ENCODE results near the gene SPTBN1. TPM values are rescaled to one million over a fixed set of nuclear protein-coding genes. Genes with fewer than 3 reads are reported as not detected.

SPTBN1 gene
- total and polyA plus RNA-seq, 5 donors from 2014 or later, result 10.0 to 182 (median 19.6) TPM

- ATAC-seq (ENCODE audit: low read depth in 2 of 2), result no peak
Measured at GRCh38 chr2:54587171-54588016, 131.3 kb downstream of the SPTBN1 start.

GRCh38 chr2:54588244-54588899, 132.2 kb downstream of the SPTBN1 start:
- Mint-ChIP-seq H3K9me3 (no peaks in the 10 kb centered on the region), H3K36me3 (peaks cover 2% of the 10 kb centered on the region), H3K4me3 (peak overlapping the region; percentile 8 to 79 (median 58)), H3K4me1 (peaks cover 59 to 98% (median 72%) of the 10 kb centered on the region in 4 donors), H3K27ac (peak overlapping the region; percentile 76 to 99 (median 87)), H3K27me3 (no peaks in the 10 kb centered on the region)
- Histone ChIP-seq H3K36me3 (ENCODE audit: control insufficient read depth, insufficient read depth, low read length) (no peaks in the 10 kb centered on the region), H3K27me3 (ENCODE audit: control insufficient read depth, insufficient read depth, low read length) (no peaks in the 10 kb centered on the region), H3K4me1 (ENCODE audit: control insufficient read depth, insufficient read depth, low read length, poor library complexity, severe bottlenecking) (peaks cover 83% of the 10 kb centered on the region), H3K9me3 (ENCODE audit: control insufficient read depth in 2 of 2, low read length in 2 of 2) (no peaks in the 10 kb centered on the region), H3K4me3 (ENCODE audit: low read depth, low read length) (peak overlapping the region; percentile 46), H3K27ac (ENCODE audit: insufficient read depth, low read length, poor library complexity, severe bottlenecking) (peak overlapping the region; percentile 66)
- no peak for ATAC-seq (ENCODE audit: low read depth in 2 of 2)
- DNase-seq, result no peak

More at GRCh38 chr2:54587171-54588016, 131.3 kb downstream of the SPTBN1 start:
- Mint-ChIP-seq H3K9me3 (no peaks in the 10 kb centered on the region), H3K27ac (peak overlapping the region; percentile 76 to 99 (median 87)), H3K4me3 (peak overlapping the region in 3 of 4 donors; percentile 46 to 79 (median 66)), H3K4me1 (peaks cover 64 to 98% (median 73%) of the 10 kb centered on the region in 4 donors), H3K36me3 (no peaks in the 10 kb centered on the region), H3K27me3 (no peaks in the 10 kb centered on the region)
- DNase-seq, result no peak
- Histone ChIP-seq H3K4me3 (ENCODE audit: low read depth, low read length) (peak overlapping the region; percentile 0), H3K36me3 (ENCODE audit: control insufficient read depth, insufficient read depth, low read length) (no peaks in the 10 kb centered on the region), H3K4me1 (ENCODE audit: control insufficient read depth, insufficient read depth, low read length, poor library complexity, severe bottlenecking) (peaks cover 83% of the 10 kb centered on the region), H3K27ac (ENCODE audit: insufficient read depth, low read length, poor library complexity, severe bottlenecking) (peak overlapping the region; percentile 66), H3K9me3 (ENCODE audit: control insufficient read depth in 2 of 2, low read length in 2 of 2) (no peaks in the 10 kb centered on the region), H3K27me3 (ENCODE audit: control insufficient read depth, insufficient read depth, low read length) (no peaks in the 10 kb centered on the region)

- no peaks in the 10 kb centered on the region for H3K27me3 ChIP-seq (ENCODE audit: control insufficient read depth, insufficient read depth, low read length)
- H3K4me3 ChIP-seq (ENCODE audit: low read depth, low read length), result peak overlapping the region; percentile 64
- H3K4me1 ChIP-seq (ENCODE audit: control insufficient read depth, insufficient read depth, low read length, poor library complexity, severe bottlenecking), result peaks cover 82% of the 10 kb centered on the region
- no peaks in the 10 kb centered on the region for H3K9me3 ChIP-seq (ENCODE audit: control insufficient read depth in 2 of 2, low read length in 2 of 2)
- H3K4me3 Mint-ChIP-seq, result peak overlapping the region; percentile 24 to 69 (median 62)
- DNase-seq (no peak), ATAC-seq (ENCODE audit: low read depth in 2 of 2) (no peak)
- peaks cover 5% of the 10 kb centered on the region for H3K36me3 Mint-ChIP-seq
- no peaks in the 10 kb centered on the region for H3K27me3 Mint-ChIP-seq
- H3K4me1 Mint-ChIP-seq, result peaks cover 53 to 96% (median 69%) of the 10 kb centered on the region in 4 donors
- H3K27ac ChIP-seq (ENCODE audit: insufficient read depth, low read length, poor library complexity, severe bottlenecking), result peak overlapping the region; percentile 66
- H3K36me3 ChIP-seq (ENCODE audit: control insufficient read depth, insufficient read depth, low read length), result no peaks in the 10 kb centered on the region
- no peaks in the 10 kb centered on the region for H3K9me3 Mint-ChIP-seq
- peak overlapping the region; percentile 87 to 99 (median 92) for H3K27ac Mint-ChIP-seq
Measured at GRCh38 chr2:54589038-54589339, 132.9 kb downstream of the SPTBN1 start.

- H3K4me1 ChIP-seq (ENCODE audit: control insufficient read depth, insufficient read depth, low read length, poor library complexity, severe bottlenecking), result peaks cover 83% of the 10 kb centered on the region
- no peaks in the 10 kb centered on the region for H3K9me3 ChIP-seq (ENCODE audit: control insufficient read depth in 2 of 2, low read length in 2 of 2)
- Mint-ChIP-seq H3K36me3 (peaks cover 5% of the 10 kb centered on the region), H3K4me3 (peak overlapping the region; percentile 24 to 75 (median 68)), H3K9me3 (no peaks in the 10 kb centered on the region), H3K27me3 (no peaks in the 10 kb centered on the region), H3K4me1 (peaks cover 53 to 96% (median 65%) of the 10 kb centered on the region in 4 donors), H3K27ac (peak overlapping the region; percentile 87 to 99 (median 92))
- DNase-seq, result peak in 2 of 3 donors; percentile 50 to 83
- no peaks in the 10 kb centered on the region for H3K27me3 ChIP-seq (ENCODE audit: control insufficient read depth, insufficient read depth, low read length)
- H3K36me3 ChIP-seq (ENCODE audit: control insufficient read depth, insufficient read depth, low read length), result no peaks in the 10 kb centered on the region
- ATAC-seq (ENCODE audit: low read depth in 2 of 2), result peak; percentile 78 to 82
- H3K4me3 ChIP-seq (ENCODE audit: low read depth, low read length), result peak overlapping the region; percentile 64
- H3K27ac ChIP-seq (ENCODE audit: insufficient read depth, low read length, poor library complexity, severe bottlenecking), result peak overlapping the region; percentile 66
Measured at GRCh38 chr2:54589340-54590215, 133.5 kb downstream of the SPTBN1 start.

GRCh38 chr2:54590216-54591120, 134.3 kb downstream of the SPTBN1 start:
- Mint-ChIP-seq H3K4me1 (peaks cover 46 to 96% (median 62%) of the 10 kb centered on the region in 4 donors), H3K9me3 (no peaks in the 10 kb centered on the region), H3K4me3 (peak overlapping the region; percentile 24 to 75 (median 70)), H3K27ac (peak overlapping the region; percentile 78 to 99 (median 87)), H3K27me3 (no peaks in the 10 kb centered on the region), H3K36me3 (peaks cover 6% of the 10 kb centered on the region)
- ATAC-seq (ENCODE audit: low read depth in 2 of 2) (no peak), DNase-seq (no peak)
- Histone ChIP-seq H3K4me3 (ENCODE audit: low read depth, low read length) (peak overlapping the region; percentile 64), H3K27me3 (ENCODE audit: control insufficient read depth, insufficient read depth, low read length) (no peaks in the 10 kb centered on the region), H3K9me3 (ENCODE audit: control insufficient read depth in 2 of 2, low read length in 2 of 2) (no peaks in the 10 kb centered on the region), H3K27ac (ENCODE audit: insufficient read depth, low read length, poor library complexity, severe bottlenecking) (peak overlapping the region; percentile 66), H3K4me1 (ENCODE audit: control insufficient read depth, insufficient read depth, low read length, poor library complexity, severe bottlenecking) (peaks cover 75% of the 10 kb centered on the region), H3K36me3 (ENCODE audit: control insufficient read depth, insufficient read depth, low read length) (no peaks in the 10 kb centered on the region)

- peaks cover 75% of the 10 kb centered on the region for H3K4me1 ChIP-seq (ENCODE audit: control insufficient read depth, insufficient read depth, low read length, poor library complexity, severe bottlenecking)
- H3K9me3 Mint-ChIP-seq, result no peaks in the 10 kb centered on the region
- no peaks in the 10 kb centered on the region for H3K27me3 Mint-ChIP-seq
- peaks cover 53 to 98% (median 64%) of the 10 kb centered on the region in 4 donors for H3K4me1 Mint-ChIP-seq
- ATAC-seq (ENCODE audit: low read depth in 2 of 2) (no peak), DNase-seq (no peak)
- H3K27me3 ChIP-seq (ENCODE audit: control insufficient read depth, insufficient read depth, low read length), result no peaks in the 10 kb centered on the region
- H3K36me3 Mint-ChIP-seq, result peaks cover 14% of the 10 kb centered on the region
- H3K27ac ChIP-seq (ENCODE audit: insufficient read depth, low read length, poor library complexity, severe bottlenecking), result peak overlapping the region; percentile 56
- H3K9me3 ChIP-seq (ENCODE audit: control insufficient read depth in 2 of 2, low read length in 2 of 2), result no peaks in the 10 kb centered on the region
- H3K4me3 ChIP-seq (ENCODE audit: low read depth, low read length), result no peak overlapping the region
- H3K27ac Mint-ChIP-seq, result peak overlapping the region; percentile 78 to 99 (median 87)
- H3K36me3 ChIP-seq (ENCODE audit: control insufficient read depth, insufficient read depth, low read length), result no peaks in the 10 kb centered on the region
- peak overlapping the region; percentile 24 to 75 (median 58) for H3K4me3 Mint-ChIP-seq
Measured at GRCh38 chr2:54591551-54591950, 135.4 kb downstream of the SPTBN1 start.

All from CD4-positive, CD25-positive, alpha-beta regulatory T cell (primary cell).